HG02973 (cell line): ENCODE results near the gene CAPG.
"Not testable (repeated sequence)": the region's sequence is repeated elsewhere in the genome, so short reads cannot be mapped to it uniquely, and the experiment has no call there.

Experiments used
- ATAC-seq: cut with Tn5 transposase; IDR thresholded peaks from one replicate; pipeline ENCODE4 v1.9.1; 2021; ENCODE audit warnings: moderate library complexity; ENCODE audit not compliant: unreplicated experiment

The CAPG gene

GRCh38 chr2:85398426-85399182 is 11.6 kb downstream of the CAPG start:
- ATAC-seq = no peak

GRCh38 chr2:85397925-85398331 is 12.2 kb downstream of the CAPG start:
- ATAC-seq = no peak

GRCh38 chr2:85396531-85397470 is 13.4 kb downstream of the CAPG start:
- no peak for ATAC-seq

GRCh38 chr2:85395912-85396475 is 14.2 kb downstream of the CAPG start:
- no peak for ATAC-seq

- no peak for ATAC-seq
Observed at GRCh38 chr2:85394976-85395375, 15.2 kb downstream of the CAPG start.

DNA sequence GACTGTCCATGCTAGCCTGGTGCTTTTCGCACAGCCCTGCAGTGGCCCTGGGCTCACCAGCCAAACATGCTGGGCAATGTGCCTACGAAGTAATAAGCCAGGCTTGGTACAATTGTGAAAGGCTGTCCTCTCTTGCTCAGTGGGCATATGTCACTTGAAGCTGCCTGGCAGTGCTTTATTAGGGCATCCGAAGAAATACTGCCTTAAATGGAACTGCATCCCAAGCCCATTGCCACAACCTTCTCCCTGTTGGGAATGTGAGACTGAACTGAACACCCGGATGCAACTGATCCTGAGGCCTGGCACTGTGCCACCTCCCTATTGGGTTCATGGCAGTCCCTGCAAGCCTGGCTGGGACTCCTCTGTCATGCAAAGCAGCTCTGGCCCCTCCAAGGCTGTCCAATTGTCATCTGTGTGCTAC is 15.9 kb downstream of the CAPG start:
- no peak for ATAC-seq

DNA sequence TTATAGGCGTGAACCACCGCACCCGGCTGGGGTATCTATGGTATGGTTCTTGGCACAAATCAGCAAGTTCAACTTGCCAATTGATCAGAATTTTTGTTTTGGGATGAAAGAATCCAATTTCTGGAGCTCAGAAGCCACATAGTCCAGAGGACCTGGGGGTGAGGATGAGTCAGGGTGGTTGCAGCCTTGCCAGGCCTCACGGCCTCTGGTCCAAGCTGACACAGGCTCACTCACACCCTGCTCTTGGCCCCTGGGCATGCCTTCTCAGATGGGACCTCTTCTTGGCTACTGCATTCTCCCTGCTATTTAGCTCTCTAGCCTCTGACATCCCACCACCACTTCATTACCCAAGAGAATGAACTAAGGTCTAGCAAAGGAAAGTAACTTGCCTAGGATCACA is 16.3 kb downstream of the CAPG start:
- ATAC-seq = no peak

- ATAC-seq = no peak
Observed at GRCh38 chr2:85390941-85391669, 19.1 kb downstream of the CAPG start.

DNA sequence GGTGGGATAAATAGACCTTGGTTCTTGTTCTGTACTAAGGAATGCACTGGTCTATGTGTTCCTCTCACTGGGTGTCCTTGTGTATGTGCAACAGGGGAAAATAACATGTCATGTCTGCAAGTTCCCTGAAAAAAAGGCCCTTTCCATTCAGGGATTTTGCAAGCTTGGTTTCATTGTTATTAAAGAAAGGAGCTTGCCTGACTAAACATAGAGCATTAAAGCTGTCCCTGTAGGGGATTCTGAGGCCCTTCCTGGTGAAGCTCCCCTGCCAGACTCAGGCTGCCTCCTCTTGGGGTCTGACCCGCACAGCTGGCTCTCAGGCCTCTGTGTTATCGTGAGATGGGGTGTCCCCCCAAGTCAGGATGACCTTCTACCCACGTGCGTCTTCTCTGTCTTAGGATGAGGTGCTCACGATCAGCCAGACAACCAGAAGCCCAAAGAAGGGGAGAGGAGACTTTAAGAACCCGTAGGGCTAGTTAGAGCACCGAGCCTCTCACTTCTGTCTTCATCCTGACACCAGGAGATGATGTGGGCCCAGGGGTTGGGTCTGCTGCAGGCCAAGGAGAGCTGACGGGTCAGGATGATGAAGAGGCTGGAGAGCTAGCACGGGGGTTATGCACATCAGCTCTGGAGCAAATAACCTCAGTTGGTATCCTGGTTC is 21.2 kb downstream of the CAPG start:
- no peak for ATAC-seq

- no peak for ATAC-seq
Observed at GRCh38 chr2:85387754-85388153, 22.4 kb downstream of the CAPG start.

GRCh38 chr2:85385746-85386145 is 24.4 kb downstream of the CAPG start:
- ATAC-seq = no peak

GRCh38 chr2:85383850-85384249 is 26.3 kb downstream of the CAPG start:
- ATAC-seq = no peak

DNA sequence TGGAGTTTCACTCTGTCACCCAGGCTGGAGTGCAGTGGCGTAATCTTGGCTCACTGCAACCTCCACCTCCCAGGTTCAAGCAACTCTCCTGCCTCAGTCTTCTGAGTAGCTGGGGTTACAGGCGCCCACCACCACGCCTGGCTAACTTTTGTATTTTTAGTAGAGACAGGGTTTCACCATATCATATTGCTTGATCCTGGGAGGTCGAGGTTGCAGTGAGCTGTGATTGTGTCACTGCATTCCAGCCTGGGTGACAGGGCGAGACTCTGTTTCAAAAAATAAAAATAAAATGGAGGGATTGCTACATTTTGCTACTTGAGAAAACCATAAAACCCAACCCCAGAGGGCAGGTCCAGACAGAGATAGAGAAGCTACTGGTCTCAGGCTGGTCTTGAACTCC is 27.0 kb downstream of the CAPG start:
- ATAC-seq = not testable (repeated sequence)

- ATAC-seq = no peak
Observed at GRCh38 chr2:85380048-85380447, 30.1 kb downstream of the CAPG start.

GRCh38 chr2:85378257-85378656 is 31.9 kb downstream of the CAPG start:
- ATAC-seq = no peak

DNA sequence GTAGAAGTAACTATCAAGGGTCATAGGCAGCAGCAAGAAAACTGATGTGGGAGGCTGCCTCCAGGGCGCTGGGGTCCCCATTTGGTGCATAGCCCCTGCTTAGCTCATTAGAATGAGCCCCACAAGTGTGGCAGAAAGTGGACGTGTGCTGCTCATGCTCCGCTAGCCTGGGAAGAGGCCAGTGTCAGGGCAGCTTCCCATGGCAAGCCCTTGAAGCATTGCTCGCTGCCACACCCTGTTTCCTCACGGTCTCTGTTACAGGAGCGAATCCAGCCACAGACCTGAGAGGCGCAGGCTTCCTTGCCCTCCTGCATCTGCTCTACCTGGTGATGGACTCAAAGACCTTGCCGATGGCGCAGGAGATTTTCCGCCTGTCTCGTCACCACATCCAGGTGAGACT is 33.1 kb downstream of the CAPG start:
- ATAC-seq = no peak

- ATAC-seq = no peak
Observed at GRCh38 chr2:85376291-85377065, 33.7 kb downstream of the CAPG start.

GRCh38 chr2:85371045-85371444 is 39.1 kb downstream of the CAPG start:
- ATAC-seq = no peak

- ATAC-seq = no peak
Observed at GRCh38 chr2:85369500-85369899, 40.7 kb downstream of the CAPG start.

DNA sequence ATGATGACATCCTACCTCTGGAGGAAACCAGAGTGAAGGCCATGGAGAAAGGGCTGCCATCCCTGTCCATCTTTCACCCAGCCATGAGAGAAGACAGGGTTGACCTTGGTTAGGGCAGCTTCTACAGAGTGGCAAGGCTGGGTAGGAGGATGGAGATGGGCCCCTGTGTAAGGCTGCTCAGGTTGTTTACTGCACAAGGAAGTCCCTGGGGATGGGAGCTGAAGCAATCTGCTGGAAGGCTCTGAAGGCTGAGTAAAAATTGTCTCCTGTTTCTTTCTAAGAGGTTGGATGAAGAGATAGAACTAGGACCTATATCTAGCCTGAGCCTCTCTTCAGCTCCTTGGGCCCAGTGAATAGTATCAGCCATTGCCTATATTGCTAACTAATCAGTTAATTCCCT is 41.2 kb downstream of the CAPG start:
- no peak for ATAC-seq
